K562 (cell line): ENCODE measurements around the gene ORC3. TPM values are rescaled to one million over a fixed set of nuclear protein-coding genes. Genes with fewer than 3 reads are reported as not detected.

Experiments
- ATAC-seq: fragments of 200-7000 bp; cut with Tn5 transposase; 3 replicates; pipeline ENCODE4 v1.9.1; 2020; ENCODE audit warnings: moderate library complexity
- BruUV-seq: library from RNA; stranded (reverse); fragments of 400-500 nt; replicated peaks from 2 replicates; lab custom pipeline; 2021; lab: Mats Ljungman, UMichigan
- CTCF ChIA-PET: fragments of 300-600 bp; formaldehyde crosslinking; extraction: SDS; loops from one replicate; lab custom pipeline; 2021; ENCODE audit warnings: low intra/inter-chr PET ratio; lab: Yijun Ruan, JAX
- POLR2A ChIA-PET: fragments of 300-600, 350-650 bp; sonication (Branson Sonifier 250); formaldehyde crosslinking; extraction: SDS; loops from one replicate; lab custom pipeline; 2021; ENCODE audit warnings: antibody characterized with exemption, inconsistent platforms; lab: Yijun Ruan, JAX
- DNase-seq, 4 experiments: peaks; one replicate each; pipeline versions ENCODE4 v3.0.0 to v3.0.0-alpha.2; 2011 to 2018; ENCODE audit warnings: low spot score in 3 of 4, mixed read lengths in 3 of 4; ENCODE audit errors: extremely low read depth in 1 of 4
- FAIRE-seq: peaks from 2 replicates; lab custom pipeline; 2011; peaks lifted over from hg19 to GRCh38; lab: Jason Lieb, UNC
- H2AFZ ChIP-seq: 2 replicates; pipeline ENCODE4 v1.6.0; 2011; ENCODE audit warnings: low read depth, low read length, control low read depth, inconsistent platforms
- H3K27ac ChIP-seq: fragments of 200-600 bp; 3 replicates; pipeline ENCODE4 v1.8.0; 2011; ENCODE audit warnings: low read depth, mild to moderate bottlenecking, control low read depth, inconsistent platforms, low read length, moderate library complexity, mixed read lengths; ENCODE audit errors: extremely low read depth
- H3K27me3 ChIP-seq, 2 experiments: fragments of 300-600 bp in 1 of 2; 2 replicates in 1 of 2; 3 replicates in 1 of 2; pipeline versions ENCODE4 v1.6.0 to v1.8.0; 2011; ENCODE audit warnings: inconsistent platforms in 2 of 2, low read length in 2 of 2, mild to moderate bottlenecking in 1 of 2, mixed read lengths in 1 of 2, moderate library complexity in 1 of 2; ENCODE audit not compliant: control insufficient read depth in 2 of 2, insufficient read depth in 2 of 2
- H3K36me3 ChIP-seq: fragments of 300-600 bp; 3 replicates; pipeline ENCODE4 v1.8.0; 2011; ENCODE audit warnings: mild to moderate bottlenecking, low read length, inconsistent platforms; ENCODE audit not compliant: control insufficient read depth, insufficient read depth
- H3K4me1 ChIP-seq, 2 experiments: fragments of 200-600 bp in 1 of 2; replicated peaks in 1 of 2; 2 replicates in 1 of 2; 3 replicates in 1 of 2; pipeline versions ENCODE4 v1.5.1 to v1.8.0; 2011; ENCODE audit warnings: inconsistent platforms in 2 of 2, low read length in 2 of 2, mild to moderate bottlenecking in 1 of 2, mixed read lengths in 1 of 2, moderate library complexity in 1 of 2; ENCODE audit not compliant: control insufficient read depth in 2 of 2, insufficient read depth in 2 of 2
- H3K4me2 ChIP-seq: 2 replicates; pipeline ENCODE4 v1.6.1; 2011; ENCODE audit warnings: low read length, control low read depth, inconsistent platforms, mixed read lengths; ENCODE audit not compliant: insufficient read depth
- H3K4me3 ChIP-seq: fragments of 200-600 bp; sonication (generic), shearing (Covaris generic); 2 replicates; pipeline ENCODE4 v1.5.1; 2016; ENCODE audit warnings: control low read depth, inconsistent platforms
- H3K79me2 ChIP-seq: fragments of 200-600 bp; 3 replicates; pipeline ENCODE4 v1.8.0; 2011; ENCODE audit warnings: low read length, inconsistent platforms; ENCODE audit not compliant: control insufficient read depth, insufficient read depth
- H3K9ac ChIP-seq, 2 experiments: 2 replicates each; pipeline versions ENCODE4 v1.6.0 to v1.6.1; 2011; ENCODE audit warnings: low read depth in 2 of 2, low read length in 2 of 2, control low read depth in 1 of 2, inconsistent platforms in 1 of 2, mild to moderate bottlenecking in 1 of 2, mixed read lengths in 1 of 2; ENCODE audit not compliant: insufficient read depth in 1 of 2
- H3K9me1 ChIP-seq: one replicate; pipeline ENCODE4 v1.6.0; 2011; ENCODE audit warnings: inconsistent platforms, mild to moderate bottlenecking, low read length, moderate library complexity; ENCODE audit not compliant: control insufficient read depth, insufficient read depth
- H3K9me3 ChIP-seq: replicated peaks from 2 replicates; pipeline ENCODE4 v1.5.1; 2011; ENCODE audit warnings: low read depth, low read length, inconsistent platforms; ENCODE audit not compliant: control insufficient read depth, insufficient read depth
- H4K20me1 ChIP-seq: replicated peaks from 2 replicates; pipeline ENCODE4 v1.6.1; 2011; ENCODE audit warnings: low read length, inconsistent platforms, mixed read lengths; ENCODE audit not compliant: control insufficient read depth, insufficient read depth
- HNRNPH1 ChIP-seq: fragments of 200-400 bp; formaldehyde crosslinking; optimal IDR thresholded peaks from 2 replicates; pipeline ENCODE3; 2017; ENCODE audit warnings: low read depth, mild to moderate bottlenecking, low read length, moderate library complexity
- JUNB ChIP-seq: fragments of 450-650 bp; formaldehyde crosslinking; conservative IDR thresholded peaks from 2 replicates; pipeline ENCODE4 v1.4.0; 2020; ENCODE audit warnings: mild to moderate bottlenecking
- KLF10 ChIP-seq: fragments of 250-450 bp; sonication (Bioruptor Pico); IDR thresholded peaks from 2 replicates; pipeline ENCODE4 v1.6.1; 2021; ENCODE audit warnings: matching md5 sums
- RBM22 ChIP-seq: fragments of 200-400 bp; formaldehyde crosslinking; IDR thresholded peaks from 2 replicates; pipeline ENCODE4 v1.6.1; 2018; ENCODE audit warnings: low read length, low read depth; ENCODE audit not compliant: poor library complexity, severe bottlenecking
- STAT5B ChIP-seq: fragments of 250-450 bp; sonication (Bioruptor Pico); IDR thresholded peaks from 2 replicates; pipeline ENCODE4 v1.8.0; 2021; ENCODE audit warnings: mild to moderate bottlenecking, inconsistent platforms
- TCF3 ChIP-seq: sonication (generic); formaldehyde crosslinking; IDR thresholded peaks from 2 replicates; pipeline ENCODE4 v1.4.0; 2020; ENCODE audit warnings: mild to moderate bottlenecking, missing genetic modification reagents
- TGIF2 ChIP-seq: sonication (generic); formaldehyde crosslinking; IDR thresholded peaks from 2 replicates; pipeline ENCODE4 v1.8.1; 2022; ENCODE audit warnings: mild to moderate bottlenecking, missing genetic modification reagents, moderate library complexity
- ZBED1 ChIP-seq: IDR thresholded peaks from 2 replicates; pipeline ENCODE4 v1.6.1; 2014
- ZNF316 ChIP-seq: fragments of 450-650 bp; IDR thresholded peaks from 2 replicates; pipeline ENCODE4 v1.6.1; 2016
- ZNF75A ChIP-seq: fragments of 450-650 bp; formaldehyde crosslinking; IDR thresholded peaks from 2 replicates; pipeline ENCODE4 v1.4.0; 2020; ENCODE audit warnings: mild to moderate bottlenecking
- WGBS: fragments of 100-300 bp; shearing (Covaris generic); methylation state at CpG from one replicate; pipeline ENCODE4 v1.1.6; 2016; ENCODE audit warnings: low coverage, mixed read lengths; ENCODE audit not compliant: insufficient coverage; ENCODE audit errors: missing lambda C conversion rate; 5-methylcytosine and 5-hydroxymethylcytosine counted together
- in situ Hi-C: fragments of 300-500 bp; cut with MboI; formaldehyde crosslinking; loops from 4 replicates; pipeline ENCODE4 v1.15.0; 2018; ENCODE audit warnings: inconsistent platforms, mixed read lengths
- intact Hi-C: fragments of 100-400 bp; cut with micrococcal nuclease; formaldehyde crosslinking; loops from 2 replicates; pipeline ENCODE4 v1.14.2; 2022
- polyA plus RNA-seq, 8 experiments: library from polyadenylated mRNA; depleted of rRNA in 4 of 8; stranded (reverse) in 5 of 8; unstranded in 3 of 8; fragments of >200 nt; fragmentation: Nextera tagmentation in 2 of 8; fragmentation: Illumina TruSeq in 1 of 8; extraction: Ambion mirVana in 2 of 8; extraction: Trizol in 1 of 8; gene quantifications; 2 replicates each; pipeline versions ENCODE4 v1.2.1 to v1.2.3, GENCODE V29; 2011 to 2014; ENCODE audit warnings: inconsistent platforms in 1 of 8, missing spikeins in 1 of 8
- total RNA-seq, 7 experiments: library from RNA; depleted of rRNA in 6 of 7; stranded (reverse); fragments of >200 nt in 6 of 7; fragmentation: Illumina TruSeq in 2 of 7; extraction: Trizol in 2 of 7; gene quantifications; 2 replicates each; pipeline versions ENCODE4 v1.2.1 to v1.2.3, GENCODE V29; 2011 to 2021; ENCODE audit warnings: low replicate concordance in 1 of 7
- TF ChIP-seq, protein P1 (sequence below): fragments of 450-650 bp; formaldehyde crosslinking; IDR thresholded peaks from 2 replicates; pipeline ENCODE4 v1.4.0; 2020; ENCODE audit warnings: mild to moderate bottlenecking, moderate library complexity
- TF ChIP-seq, protein P2 (sequence below): sonication (generic); formaldehyde crosslinking; IDR thresholded peaks from 2 replicates; pipeline ENCODE4 v1.8.0; 2023; ENCODE audit warnings: mild to moderate bottlenecking, missing genetic modification reagents
- TF ChIP-seq, protein P3 (sequence below), 2 experiments: IDR thresholded peaks; 2 replicates each; pipeline ENCODE4 v1.6.1; 2011; ENCODE audit warnings: borderline replicate concordance in 1 of 2, control low read depth in 1 of 2, low read depth in 1 of 2, low read length in 1 of 2, mild to moderate bottlenecking in 1 of 2, mixed read lengths in 1 of 2, moderate library complexity in 1 of 2; ENCODE audit not compliant: insufficient read depth in 1 of 2, insufficient read length in 1 of 2, poor library complexity in 1 of 2, severe bottlenecking in 1 of 2; ENCODE audit errors: extremely low read depth in 1 of 2

Gene ORC3
- total and polyA plus RNA-seq, 9 of the 15 experiments (the other 6 are each of a cell fraction or from before 2014, with no cell fraction given): 28.8 to 159 (median 74.8) TPM

DNA sequence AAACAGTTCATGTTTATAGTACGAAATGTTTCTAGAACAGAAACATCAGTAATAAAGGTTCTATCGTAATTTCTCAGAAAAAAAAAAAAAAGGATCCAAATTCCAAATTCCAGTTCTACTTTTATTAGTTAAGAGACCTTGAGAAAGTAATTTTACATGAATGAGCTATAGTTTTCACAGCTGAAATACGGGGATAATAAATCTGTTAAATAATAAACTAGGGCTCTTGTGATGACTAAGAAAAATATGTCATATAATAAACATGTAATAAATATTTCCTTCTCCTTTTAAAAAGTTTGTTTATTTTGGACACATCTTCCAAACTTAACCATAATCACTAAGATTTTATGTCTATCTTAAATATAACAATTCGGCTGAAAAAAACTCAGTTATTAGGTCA lies 17.9 kb upstream of the ORC3 start:
- Histone ChIP-seq H3K79me2 (peaks cover 69% of the 10 kb centered on the region), H2AFZ (no peak overlapping the region), H3K4me1 (peaks cover 0 to 7% of the 10 kb centered on the region in 2 experiments; a peak in 3 of 5 replicates), H3K27me3 (no peaks in the 10 kb centered on the region), H3K9me3 (no peaks in the 10 kb centered on the region), H3K36me3 (peaks cover 35% of the 10 kb centered on the region; the same call in 2 of the 3 replicates), H4K20me1 (no peaks in the 10 kb centered on the region; the same call in 1 of the 2 replicates), H3K27ac (no peak overlapping the region), H3K4me2 (no peak overlapping the region), H3K4me3 (no peak overlapping the region), H3K9me1 (no peaks in the 10 kb centered on the region), H3K9ac (no peak overlapping the region)
- intact Hi-C loops: no loop called here
- TF ChIP-seq ZNF316: no peak
- TF ChIP-seq ZBED1: no peak
- TF ChIP-seq STAT5B (CRISPR knock-in tag): no peak
- in situ Hi-C loops: no loop called here
- WGBS: 87% methylated on average over 4 of the region's 4 CpGs
- POLR2A ChIA-PET: no interaction called here
- FAIRE-seq (no peak), ATAC-seq (no peak), DNase-seq (no peak)
- CTCF ChIA-PET: no interaction called here
- no TSS peak for BruUV-seq

DNA sequence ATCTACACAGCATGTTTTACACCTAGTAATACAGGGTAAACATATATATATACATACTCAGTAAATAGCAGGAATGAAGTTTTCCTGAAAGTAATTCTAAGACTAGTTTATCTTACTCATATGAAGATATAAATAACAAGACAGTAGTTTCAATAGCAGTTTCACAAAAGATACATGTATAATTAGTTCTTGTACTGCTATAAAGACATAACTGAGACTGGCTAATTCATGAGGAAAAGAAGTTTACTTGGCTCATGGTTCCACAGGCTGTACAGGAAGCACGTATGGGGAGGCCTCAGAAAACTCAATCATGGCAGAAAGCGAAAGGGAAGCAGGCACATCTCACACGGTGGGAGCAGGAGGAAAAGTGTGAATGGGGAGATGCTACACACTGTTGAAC lies 17.1 kb upstream of the ORC3 start:
- intact Hi-C loops (no loop called here), in situ Hi-C loops (no loop called here)
- no peak overlapping the region for H3K4me3 ChIP-seq
- DNase-seq (no peak), ATAC-seq (no peak), FAIRE-seq (no peak)
- WGBS: 96% methylated on average over 3 of the region's 3 CpGs
- H3K9me1 ChIP-seq: no peaks in the 10 kb centered on the region
- H3K4me1 ChIP-seq: peaks cover 0 to 7% of the 10 kb centered on the region in 2 experiments; a peak in 3 of 5 replicates
- H3K9me3 ChIP-seq: no peaks in the 10 kb centered on the region
- ChIA-PET CTCF (no interaction called here), POLR2A (interaction anchor here (0.7 kb wide), 1 partner anchor 58 kb away, joined by 5 read pairs; no protein-coding TSS in a partner anchor)
- no peaks in the 10 kb centered on the region for H3K27me3 ChIP-seq
- no peak overlapping the region for H2AFZ ChIP-seq
- peaks cover 42% of the 10 kb centered on the region; the same call in 2 of the 3 replicates for H3K36me3 ChIP-seq
- H3K4me2 ChIP-seq: no peak overlapping the region
- no peak overlapping the region for H3K27ac ChIP-seq
- BruUV-seq: no TSS peak
- H4K20me1 ChIP-seq: no peaks in the 10 kb centered on the region; the same call in 1 of the 2 replicates
- H3K9ac ChIP-seq: no peak overlapping the region
- peaks cover 78% of the 10 kb centered on the region for H3K79me2 ChIP-seq
- no peak for TF ChIP-seq KLF10 (CRISPR knock-in tag)
- no peak for TF ChIP-seq TCF3 (CRISPR knock-in tag)
- TF ChIP-seq, protein P1, sequence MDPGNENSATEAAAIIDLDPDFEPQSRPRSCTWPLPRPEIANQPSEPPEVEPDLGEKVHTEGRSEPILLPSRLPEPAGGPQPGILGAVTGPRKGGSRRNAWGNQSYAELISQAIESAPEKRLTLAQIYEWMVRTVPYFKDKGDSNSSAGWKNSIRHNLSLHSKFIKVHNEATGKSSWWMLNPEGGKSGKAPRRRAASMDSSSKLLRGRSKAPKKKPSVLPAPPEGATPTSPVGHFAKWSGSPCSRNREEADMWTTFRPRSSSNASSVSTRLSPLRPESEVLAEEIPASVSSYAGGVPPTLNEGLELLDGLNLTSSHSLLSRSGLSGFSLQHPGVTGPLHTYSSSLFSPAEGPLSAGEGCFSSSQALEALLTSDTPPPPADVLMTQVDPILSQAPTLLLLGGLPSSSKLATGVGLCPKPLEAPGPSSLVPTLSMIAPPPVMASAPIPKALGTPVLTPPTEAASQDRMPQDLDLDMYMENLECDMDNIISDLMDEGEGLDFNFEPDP (CRISPR knock-in tag): no peak
- TF ChIP-seq HNRNPH1: no peak
- TF ChIP-seq, protein P2, sequence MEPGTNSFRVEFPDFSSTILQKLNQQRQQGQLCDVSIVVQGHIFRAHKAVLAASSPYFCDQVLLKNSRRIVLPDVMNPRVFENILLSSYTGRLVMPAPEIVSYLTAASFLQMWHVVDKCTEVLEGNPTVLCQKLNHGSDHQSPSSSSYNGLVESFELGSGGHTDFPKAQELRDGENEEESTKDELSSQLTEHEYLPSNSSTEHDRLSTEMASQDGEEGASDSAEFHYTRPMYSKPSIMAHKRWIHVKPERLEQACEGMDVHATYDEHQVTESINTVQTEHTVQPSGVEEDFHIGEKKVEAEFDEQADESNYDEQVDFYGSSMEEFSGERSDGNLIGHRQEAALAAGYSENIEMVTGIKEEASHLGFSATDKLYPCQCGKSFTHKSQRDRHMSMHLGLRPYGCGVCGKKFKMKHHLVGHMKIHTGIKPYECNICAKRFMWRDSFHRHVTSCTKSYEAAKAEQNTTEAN (CRISPR knock-in tag): no peak
- no peak for TF ChIP-seq TGIF2 (CRISPR knock-in tag)
- no peak for TF ChIP-seq JUNB (CRISPR knock-in tag)
- no peak for TF ChIP-seq ZNF75A (CRISPR knock-in tag)
- TF ChIP-seq, protein P3, sequence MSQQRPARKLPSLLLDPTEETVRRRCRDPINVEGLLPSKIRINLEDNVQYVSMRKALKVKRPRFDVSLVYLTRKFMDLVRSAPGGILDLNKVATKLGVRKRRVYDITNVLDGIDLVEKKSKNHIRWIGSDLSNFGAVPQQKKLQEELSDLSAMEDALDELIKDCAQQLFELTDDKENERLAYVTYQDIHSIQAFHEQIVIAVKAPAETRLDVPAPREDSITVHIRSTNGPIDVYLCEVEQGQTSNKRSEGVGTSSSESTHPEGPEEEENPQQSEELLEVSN (IDR thresholded peaks at IDR 0.05; ENCODE audit: borderline replicate concordance in 1 of 2, extremely low read depth in 1 of 2, insufficient read depth in 1 of 2, insufficient read length in 1 of 2, low read depth in 1 of 2, low read length in 1 of 2, poor library complexity in 1 of 2, severe bottlenecking in 1 of 2): no peak
- no peak for TF ChIP-seq RBM22
